Measurements from ENCODE around the gene EID3. TPM values are rescaled to one million over a fixed set of nuclear protein-coding genes. Genes with fewer than 3 reads are reported as not detected.

Gene EID3
- total RNA-seq, 1 donor from 2014 or later = 2.9 TPM

- Mint-ChIP-seq H3K27ac (no peak overlapping the region), H3K36me3 (peaks cover 40% of the 10 kb centered on the region), H3K4me3 (no peak overlapping the region), H3K4me1 (ENCODE audit: unreplicated experiment) (peaks cover 8% of the 10 kb centered on the region), H3K9me3 (no peaks in the 10 kb centered on the region), H3K27me3 (no peaks in the 10 kb centered on the region)
- TF ChIP-seq CTCF (conservative IDR thresholded peaks at IDR 0.05) = no peak
- no peak for DNase-seq (ENCODE audit: extremely low spot score, unreplicated experiment)
Observed at GRCh38 chr12:104312202-104312601, 8.7 kb downstream of the EID3 start.

DNA sequence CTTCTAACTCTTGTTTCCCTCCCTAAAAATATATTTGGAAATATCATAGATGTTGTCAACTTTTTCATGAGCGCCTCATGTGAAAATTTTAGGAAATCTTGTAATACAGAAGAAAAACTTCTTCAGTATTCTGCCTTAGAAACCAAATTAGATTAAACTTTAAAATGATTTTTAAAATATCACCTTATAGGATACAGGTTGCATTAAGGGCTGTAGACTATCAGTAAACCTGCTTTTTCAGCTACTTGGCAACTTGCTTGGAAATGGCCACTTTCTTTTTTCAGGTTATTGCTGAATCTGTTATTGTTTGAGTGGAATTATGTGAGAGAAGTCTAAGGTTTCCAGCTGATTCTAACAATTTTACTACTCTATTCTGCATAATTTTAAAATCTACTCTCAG lies 9.1 kb downstream of the EID3 start:
- H3K4me1 Mint-ChIP-seq (ENCODE audit: unreplicated experiment) = peaks cover 8% of the 10 kb centered on the region
- no peaks in the 10 kb centered on the region for H3K27me3 Mint-ChIP-seq
- H3K4me3 Mint-ChIP-seq = no peak overlapping the region
- no peak overlapping the region for H3K27ac Mint-ChIP-seq
- peaks cover 36% of the 10 kb centered on the region for H3K36me3 Mint-ChIP-seq
- TF ChIP-seq CTCF (conservative IDR thresholded peaks at IDR 0.05) = no peak
- no peak for DNase-seq (ENCODE audit: extremely low spot score, unreplicated experiment)
- H3K9me3 Mint-ChIP-seq = no peaks in the 10 kb centered on the region

DNA sequence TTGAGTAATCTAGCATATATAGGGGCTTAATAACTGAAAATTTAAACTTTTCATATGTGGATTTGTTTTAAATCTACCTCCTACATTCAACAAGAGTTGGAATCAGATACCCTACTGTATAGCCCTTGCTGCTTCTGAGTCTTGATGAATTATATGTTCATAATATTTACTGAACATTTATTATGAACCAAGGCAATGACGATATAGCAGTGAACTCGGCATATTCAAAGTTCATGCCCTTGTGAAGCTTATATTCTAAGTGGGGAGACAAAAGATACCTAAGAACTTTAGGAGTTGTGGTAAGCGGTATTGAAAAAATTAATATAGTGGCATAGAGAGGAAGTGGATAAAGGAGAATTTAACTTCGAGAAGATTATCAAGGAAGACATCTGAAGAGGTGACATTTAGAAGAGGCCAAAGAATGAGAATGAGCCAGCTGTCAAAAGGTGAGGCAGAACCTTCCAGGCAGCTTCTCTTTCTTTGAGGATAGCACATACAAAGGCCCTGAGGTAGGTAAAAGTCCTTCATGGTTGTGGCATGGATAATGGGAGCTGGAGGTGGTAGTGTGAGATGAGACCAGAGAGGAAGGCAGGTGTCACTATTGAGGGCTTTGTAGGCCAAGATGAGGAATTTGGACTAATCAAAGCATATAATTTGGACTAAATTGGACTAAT lies 10.2 kb downstream of the EID3 start:
- no peak for TF ChIP-seq CTCF (conservative IDR thresholded peaks at IDR 0.05)
- Mint-ChIP-seq H3K9me3 (no peaks in the 10 kb centered on the region), H3K27ac (no peak overlapping the region), H3K4me3 (no peak overlapping the region), H3K36me3 (peaks cover 38% of the 10 kb centered on the region), H3K27me3 (no peaks in the 10 kb centered on the region), H3K4me1 (ENCODE audit: unreplicated experiment) (peaks cover 8% of the 10 kb centered on the region)
- DNase-seq (ENCODE audit: extremely low spot score, unreplicated experiment) = no peak

DNA sequence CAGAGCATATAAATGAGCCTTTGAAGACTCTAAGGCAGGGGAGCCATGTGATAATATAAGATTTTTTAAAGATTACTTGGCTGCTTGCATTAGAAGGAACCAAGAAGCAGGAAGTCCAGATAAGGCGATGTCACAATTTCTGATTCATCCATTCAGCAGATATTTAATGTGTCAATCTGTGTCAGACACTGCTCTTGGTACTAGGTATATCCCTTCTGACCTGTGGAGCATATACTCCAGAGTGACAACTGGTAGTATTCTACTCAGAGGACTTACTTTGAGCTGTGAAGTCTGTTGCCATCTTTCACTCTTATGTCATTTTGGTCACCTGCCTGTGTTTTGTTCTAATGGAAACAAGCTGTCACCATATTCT lies 10.7 kb downstream of the EID3 start:
- Mint-ChIP-seq H3K9me3 (no peaks in the 10 kb centered on the region), H3K27me3 (no peaks in the 10 kb centered on the region), H3K27ac (no peak overlapping the region), H3K36me3 (peaks cover 40% of the 10 kb centered on the region), H3K4me1 (ENCODE audit: unreplicated experiment) (peaks cover 6% of the 10 kb centered on the region), H3K4me3 (no peak overlapping the region)
- no peak for DNase-seq (ENCODE audit: extremely low spot score, unreplicated experiment)
- no peak for TF ChIP-seq CTCF (conservative IDR thresholded peaks at IDR 0.05)

DNA sequence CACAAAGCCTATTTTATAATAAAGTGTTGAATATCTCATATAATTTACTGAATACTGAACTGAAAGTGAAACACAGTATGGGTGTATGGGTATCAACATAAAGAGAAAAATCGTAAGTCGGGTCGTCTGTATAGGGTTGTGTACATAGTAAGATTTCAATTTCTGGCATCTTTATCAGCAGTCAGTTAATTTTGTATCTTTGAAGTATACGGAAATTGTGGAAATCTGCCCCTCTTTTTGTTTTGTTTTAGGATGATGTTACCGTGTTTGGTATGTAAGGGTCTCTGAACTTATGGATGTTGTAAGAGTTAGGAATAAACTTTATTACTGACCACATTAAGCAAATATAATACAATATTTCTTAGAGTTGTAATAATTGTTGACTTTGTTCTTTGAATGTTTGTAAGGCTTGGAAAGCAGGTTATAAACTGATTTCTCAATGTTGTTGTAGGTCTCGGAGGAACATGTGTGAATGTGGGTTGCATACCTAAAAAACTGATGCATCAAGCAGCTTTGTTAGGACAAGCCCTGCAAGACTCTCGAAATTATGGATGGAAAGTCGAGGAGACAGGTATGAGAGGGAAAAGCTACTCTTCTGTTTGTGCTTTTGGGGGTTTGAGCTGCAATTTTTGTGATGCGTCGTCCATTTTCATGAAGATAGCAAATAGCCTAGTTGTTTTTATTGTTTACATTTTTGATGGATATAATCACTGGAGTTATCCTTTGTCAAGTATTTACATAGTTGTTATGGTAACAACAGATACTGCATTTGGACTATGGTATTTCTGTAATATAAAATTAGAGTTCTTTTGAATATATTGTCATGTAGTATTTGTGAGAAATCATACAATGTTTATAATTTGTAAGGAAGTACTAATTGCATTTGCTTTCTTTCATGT lies 12.0 kb downstream of the EID3 start:
- H3K4me3 Mint-ChIP-seq = no peak overlapping the region
- no peak for TF ChIP-seq CTCF (conservative IDR thresholded peaks at IDR 0.05)
- no peaks in the 10 kb centered on the region for H3K9me3 Mint-ChIP-seq
- H3K27me3 Mint-ChIP-seq = no peaks in the 10 kb centered on the region
- peaks cover 39% of the 10 kb centered on the region for H3K36me3 Mint-ChIP-seq
- H3K27ac Mint-ChIP-seq = peak overlapping the region; percentile 33
- DNase-seq (ENCODE audit: extremely low spot score, unreplicated experiment) = no peak
- H3K4me1 Mint-ChIP-seq (ENCODE audit: unreplicated experiment) = no peaks in the 10 kb centered on the region
